Astrocyte (in vitro differentiated cells and primary cell): ENCODE measurements around the gene IL17A.
"Not testable (repeated sequence)": the region's sequence is repeated elsewhere in the genome, so short reads cannot be mapped to it uniquely, and the experiment has no call there.

Experiments
- EZH2 ChIP-seq: IDR thresholded peaks from 2 replicates; pipeline ENCODE4 v1.6.1; 2012; ENCODE audit warnings: mild to moderate bottlenecking, low read length, inconsistent platforms; ENCODE audit not compliant: insufficient read depth
- TF ChIP-seq, protein P1 (sequence below): IDR thresholded peaks from 2 replicates; pipeline ENCODE4 v1.5.1; 2011; ENCODE audit warnings: low read depth, mild to moderate bottlenecking, inconsistent platforms, low read length, moderate library complexity; ENCODE audit not compliant: insufficient read depth

- TF ChIP-seq, protein P1, sequence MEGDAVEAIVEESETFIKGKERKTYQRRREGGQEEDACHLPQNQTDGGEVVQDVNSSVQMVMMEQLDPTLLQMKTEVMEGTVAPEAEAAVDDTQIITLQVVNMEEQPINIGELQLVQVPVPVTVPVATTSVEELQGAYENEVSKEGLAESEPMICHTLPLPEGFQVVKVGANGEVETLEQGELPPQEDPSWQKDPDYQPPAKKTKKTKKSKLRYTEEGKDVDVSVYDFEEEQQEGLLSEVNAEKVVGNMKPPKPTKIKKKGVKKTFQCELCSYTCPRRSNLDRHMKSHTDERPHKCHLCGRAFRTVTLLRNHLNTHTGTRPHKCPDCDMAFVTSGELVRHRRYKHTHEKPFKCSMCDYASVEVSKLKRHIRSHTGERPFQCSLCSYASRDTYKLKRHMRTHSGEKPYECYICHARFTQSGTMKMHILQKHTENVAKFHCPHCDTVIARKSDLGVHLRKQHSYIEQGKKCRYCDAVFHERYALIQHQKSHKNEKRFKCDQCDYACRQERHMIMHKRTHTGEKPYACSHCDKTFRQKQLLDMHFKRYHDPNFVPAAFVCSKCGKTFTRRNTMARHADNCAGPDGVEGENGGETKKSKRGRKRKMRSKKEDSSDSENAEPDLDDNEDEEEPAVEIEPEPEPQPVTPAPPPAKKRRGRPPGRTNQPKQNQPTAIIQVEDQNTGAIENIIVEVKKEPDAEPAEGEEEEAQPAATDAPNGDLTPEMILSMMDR = not testable (repeated sequence)
- not testable (repeated sequence) for TF ChIP-seq EZH2
Measured at GRCh38 chr6:52200088-52200487, 13.9 kb downstream of the IL17A start.
